NK-92 (cell line): ENCODE measurements around the gene LSM12.
"Not testable (repeated sequence)": the region's sequence is repeated elsewhere in the genome, so short reads cannot be mapped to it uniquely, and the experiment has no call there.

Experiments used
- DNase-seq: peaks from one replicate; lab custom pipeline; 2025; ENCODE audit not compliant: unreplicated experiment; lab: John Stamatoyannopoulos, UW

Gene LSM12

DNA sequence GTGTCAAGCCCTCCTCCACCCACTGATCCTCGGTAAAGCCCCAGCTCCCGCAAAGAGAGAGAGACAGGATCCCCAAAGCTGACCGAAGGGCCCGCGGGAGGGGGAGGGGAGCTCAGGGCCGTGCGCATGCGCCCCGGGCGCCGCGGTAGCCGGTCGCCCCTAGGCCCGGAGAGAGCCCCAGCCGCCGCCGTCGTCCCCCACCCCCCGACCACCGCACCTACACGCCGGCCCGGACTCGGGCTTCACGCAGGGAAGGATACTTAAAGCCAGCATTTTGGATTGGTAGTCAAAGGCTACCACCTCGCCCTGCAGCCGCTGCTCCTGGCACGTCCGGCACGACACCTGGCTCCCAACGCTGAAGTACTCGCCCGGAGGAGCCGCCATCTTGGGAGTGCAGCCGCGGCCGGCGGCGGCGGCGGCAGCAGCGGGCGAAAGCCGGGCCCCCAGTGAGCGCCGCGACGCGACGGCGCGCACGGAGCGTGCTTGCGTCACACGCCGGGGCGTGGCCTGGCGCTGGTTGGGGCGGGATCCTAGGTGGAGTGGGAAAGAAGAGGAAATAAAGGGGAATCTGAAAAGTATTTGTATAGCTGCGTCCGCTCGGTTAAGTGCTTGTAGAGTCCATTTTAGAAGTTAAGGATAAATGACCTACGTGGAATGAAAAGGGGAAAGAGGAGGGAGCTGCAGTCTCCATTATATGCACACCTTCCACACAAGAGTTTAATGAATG lies at the start of gene LSM12:
Gene LSM12 (minus strand): TSS at position 468 of the 727 bp plus-strand sequence. CDS start 84 bp downstream, at position 384.
- DNase-seq = no peak

GRCh38 chr17:44115585-44116415 lies 49.3 kb upstream of the LSM12 start:
- no peak for DNase-seq

- DNase-seq = no peak
Observed at GRCh38 chr17:44113868-44114840, 47.7 kb upstream of the LSM12 start.

DNA sequence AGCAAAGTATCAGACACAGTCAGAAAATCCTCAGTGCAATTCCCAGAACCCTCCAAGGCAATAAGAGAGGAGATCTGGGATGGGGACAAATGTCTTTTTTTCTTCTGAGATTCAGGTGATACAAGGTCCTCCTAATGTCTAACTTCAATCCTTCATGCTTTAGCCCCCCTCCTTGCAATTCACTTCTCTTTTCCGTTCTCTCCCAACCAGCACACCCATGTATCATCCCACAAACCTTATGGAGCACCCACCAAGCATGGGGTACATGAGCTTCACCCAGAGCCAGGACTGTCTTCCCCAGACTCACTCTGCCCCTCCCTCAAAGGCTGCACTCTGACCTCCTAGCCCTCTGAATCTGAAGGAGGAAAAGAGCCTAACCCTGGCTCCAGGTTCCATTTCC lies 46.9 kb upstream of the LSM12 start:
- no peak for DNase-seq

DNA sequence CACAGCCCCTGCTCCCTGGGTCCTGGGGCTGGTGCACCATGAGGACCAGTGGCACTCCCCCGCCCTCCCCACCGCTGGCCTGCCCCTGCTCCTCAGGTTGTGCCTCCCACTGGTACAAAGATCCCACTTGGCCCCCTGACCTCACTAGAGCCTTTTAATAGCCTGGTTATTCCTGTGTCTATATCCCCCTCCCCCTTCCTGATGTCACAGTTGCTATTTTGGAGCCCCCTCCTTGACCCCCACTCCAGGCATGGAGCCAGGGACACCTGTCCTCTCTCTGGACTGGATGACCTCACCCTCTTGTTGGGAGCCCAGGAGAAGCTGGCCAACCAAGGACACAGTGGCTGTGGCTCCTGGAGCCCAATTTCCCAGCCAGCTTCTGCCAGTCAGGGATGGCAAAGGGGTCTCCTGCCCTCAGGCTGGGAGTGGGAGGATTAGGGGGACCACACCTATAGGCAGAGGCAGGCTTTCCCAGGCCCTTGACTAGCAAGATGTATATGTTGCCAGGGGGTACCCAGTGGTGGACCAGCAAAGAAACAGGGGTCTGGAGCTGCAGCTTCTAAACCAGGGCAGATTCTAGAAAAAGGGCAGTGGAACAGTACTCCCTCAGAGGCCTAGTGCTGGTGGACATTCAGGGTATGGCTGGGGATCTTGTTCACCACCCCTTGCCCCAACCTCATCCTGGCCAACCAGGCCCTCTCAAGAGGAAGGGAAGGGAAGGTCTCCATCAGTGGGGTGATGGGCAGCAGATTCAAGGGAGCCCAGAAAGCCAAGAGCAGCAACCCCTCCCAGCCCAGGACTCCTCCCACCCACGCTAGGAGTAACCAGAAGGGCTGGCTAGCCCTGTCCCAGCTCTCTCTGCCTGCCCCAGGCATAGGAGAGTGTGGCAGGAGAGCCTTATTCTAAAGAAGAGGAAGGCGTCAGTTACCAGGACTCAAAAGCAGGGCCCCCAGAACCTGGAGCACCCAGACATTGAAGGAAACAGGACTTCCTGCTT lies 46.1 kb upstream of the LSM12 start:
- DNase-seq = no peak

GRCh38 chr17:44111777-44112176 lies 45.3 kb upstream of the LSM12 start:
- DNase-seq = no peak

GRCh38 chr17:44110823-44111633 lies 44.6 kb upstream of the LSM12 start:
- no peak for DNase-seq

DNA sequence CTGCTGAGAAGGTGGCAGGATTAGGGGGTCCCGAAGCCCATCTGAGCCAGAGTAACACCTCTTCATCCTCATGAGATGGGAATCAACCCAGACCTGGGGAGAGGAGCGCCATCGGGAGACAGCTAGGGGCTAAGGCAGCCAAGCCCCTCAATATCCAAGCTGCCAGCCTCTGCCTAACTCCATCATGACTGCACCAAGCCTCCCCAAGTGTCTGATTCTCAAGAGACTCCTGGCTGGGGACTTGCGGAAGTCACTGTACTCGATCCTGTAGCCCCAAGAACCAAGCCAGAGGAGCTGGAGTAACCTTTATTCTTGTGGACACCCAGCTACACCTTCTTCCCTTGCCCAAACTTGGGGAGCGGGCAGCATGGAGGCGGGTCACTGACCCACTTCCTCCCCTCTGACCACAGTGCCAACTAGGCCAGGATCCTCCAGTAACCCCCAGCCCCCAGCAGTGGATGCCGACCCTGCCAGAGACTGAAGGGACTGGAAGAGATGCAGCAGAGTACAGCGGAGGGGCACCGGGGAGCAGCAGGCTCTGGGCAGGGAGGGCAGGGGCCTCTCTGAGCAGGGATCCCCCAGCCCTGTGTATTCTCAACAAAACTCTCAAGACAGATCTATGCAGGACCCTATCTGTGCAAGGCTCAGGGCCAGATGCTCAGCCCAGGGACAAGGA lies 43.7 kb upstream of the LSM12 start:
- no peak for DNase-seq

DNA sequence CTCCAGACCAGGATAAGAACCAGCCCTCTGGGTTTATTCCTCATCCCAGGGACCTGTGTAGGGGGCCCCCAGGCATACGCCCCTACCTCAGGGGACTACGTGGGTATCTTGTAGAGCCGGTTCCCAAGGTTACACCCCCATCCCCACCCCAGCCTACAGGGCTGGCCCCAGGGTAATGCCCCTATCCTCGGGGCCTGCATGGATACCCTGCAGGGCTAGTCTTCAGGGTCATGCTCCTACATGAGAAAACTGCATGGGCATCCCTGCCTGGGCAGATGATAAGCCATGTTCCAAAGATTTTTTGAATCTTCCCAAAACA lies 42.8 kb upstream of the LSM12 start:
- no peak for DNase-seq

- DNase-seq = no peak
Observed at GRCh38 chr17:44108440-44109311, 42.2 kb upstream of the LSM12 start.

GRCh38 chr17:44106801-44107200 lies 40.3 kb upstream of the LSM12 start:
- no peak for DNase-seq

DNA sequence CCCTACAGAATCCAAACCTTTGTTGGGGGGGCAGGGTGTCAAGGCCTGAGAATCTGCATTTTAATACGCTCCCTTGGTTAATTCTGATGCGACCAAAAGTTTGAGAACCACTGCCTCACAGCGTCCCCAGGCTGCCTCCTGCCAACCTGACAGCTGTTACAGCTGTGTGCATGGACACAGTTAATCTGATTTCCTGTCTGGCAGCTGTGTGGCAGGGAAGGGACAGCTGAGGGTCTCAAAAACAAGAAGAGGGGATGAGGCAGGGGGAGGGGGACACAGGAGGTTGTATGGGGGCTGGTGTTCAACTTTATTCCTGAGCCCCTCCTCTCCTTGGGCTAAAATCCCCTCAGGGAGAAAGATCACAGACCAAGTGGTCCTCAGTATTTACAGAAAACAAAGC lies 39.5 kb upstream of the LSM12 start:
- DNase-seq = no peak

DNA sequence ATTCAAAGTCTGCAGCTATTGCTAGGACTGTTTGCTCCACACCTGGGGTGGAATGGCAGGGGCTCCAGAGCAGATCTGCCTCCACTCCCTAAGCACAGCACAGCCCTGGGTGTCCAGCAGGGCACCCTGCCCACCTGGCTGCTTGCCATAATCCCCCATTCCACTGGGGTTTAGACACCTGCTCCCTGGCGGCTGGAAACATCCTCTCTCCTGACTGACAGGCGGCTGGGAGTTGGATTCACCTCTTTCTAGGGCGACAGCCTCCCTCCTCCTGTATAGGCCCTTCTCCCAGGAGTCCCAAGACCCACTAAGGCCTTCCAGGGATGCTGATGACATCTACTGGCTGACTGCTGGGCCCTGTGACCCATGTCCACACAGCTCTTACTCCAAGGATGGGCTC lies 39.0 kb upstream of the LSM12 start:
- DNase-seq = no peak

DNA sequence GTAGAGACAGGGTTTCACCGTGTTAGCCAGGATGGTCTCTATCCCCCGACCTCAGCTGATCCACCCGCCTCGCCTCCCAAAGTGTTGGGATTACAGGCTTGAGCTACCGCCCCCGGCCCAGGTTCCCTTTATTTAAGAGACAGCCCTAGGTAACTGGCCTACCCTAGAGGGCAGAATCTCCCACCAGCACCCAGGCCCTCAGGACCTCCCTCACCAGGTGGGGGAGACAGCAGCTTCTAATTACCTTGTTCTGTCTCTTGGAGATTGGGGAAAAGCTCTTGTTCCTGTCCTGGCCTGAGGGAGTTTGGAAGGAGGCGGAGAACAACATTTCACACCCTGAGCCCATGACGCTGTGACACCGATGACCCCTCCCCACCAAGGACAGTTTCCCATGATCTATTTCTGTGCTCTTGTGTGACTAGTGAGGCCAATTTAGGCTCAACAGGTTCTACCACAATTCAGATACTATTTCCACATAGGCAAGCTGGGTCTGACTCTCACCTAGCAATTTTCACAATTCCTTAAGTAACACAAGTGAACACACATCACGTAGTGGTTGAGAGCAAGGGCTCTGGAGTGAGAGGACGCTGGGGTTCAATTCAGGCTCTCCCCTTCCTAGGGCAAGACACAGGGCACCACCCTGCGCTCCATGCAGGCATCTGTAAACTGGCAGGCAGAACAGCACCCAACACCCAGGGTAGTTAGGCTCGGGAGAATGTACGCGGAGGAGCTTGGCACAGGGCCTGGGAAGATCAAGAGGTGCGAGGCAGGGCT lies 36.6 kb upstream of the LSM12 start:
- no peak for DNase-seq

- DNase-seq = not testable (repeated sequence)
Observed at GRCh38 chr17:44101858-44102257, 35.4 kb upstream of the LSM12 start.

- DNase-seq = no peak
Observed at GRCh38 chr17:44097110-44097958, 30.9 kb upstream of the LSM12 start.
